Mesendoderm (in vitro differentiated cells): ENCODE measurements around the gene ADARB2.

Source experiments
- DNase-seq: peaks from one replicate; pipeline ENCODE4 v3.0.0; 2013
- H2AK5ac ChIP-seq: 2 replicates; pipeline ENCODE4 v1.6.1; 2013; ENCODE audit warnings: low read length, inconsistent platforms
- H2BK120ac ChIP-seq: 2 replicates; pipeline ENCODE4 v1.6.1; 2013; ENCODE audit warnings: low read depth, mild to moderate bottlenecking, low read length, moderate library complexity, mixed read lengths
- H2BK15ac ChIP-seq: replicated peaks from 2 replicates; pipeline ENCODE4 v1.6.1; 2013; ENCODE audit warnings: low read depth, mild to moderate bottlenecking, moderate library complexity
- H2BK5ac ChIP-seq: 2 replicates; pipeline ENCODE4 v1.6.1; 2013; ENCODE audit warnings: low read length, inconsistent platforms
- H3K18ac ChIP-seq: 2 replicates; pipeline ENCODE4 v1.6.1; 2013; ENCODE audit warnings: mild to moderate bottlenecking, low read length, mixed read lengths
- H3K23ac ChIP-seq: one replicate; pipeline ENCODE4 v1.6.1; 2013; ENCODE audit warnings: low read length
- H3K27ac ChIP-seq: 2 replicates; pipeline ENCODE4 v1.5.1; 2013; ENCODE audit warnings: low read depth, mild to moderate bottlenecking, inconsistent platforms, low read length, moderate library complexity
- H3K27me3 ChIP-seq: 2 replicates; pipeline ENCODE4 v1.6.1; 2013; ENCODE audit warnings: low read length, control low read depth, mild to moderate bottlenecking, inconsistent platforms; ENCODE audit not compliant: insufficient read depth, poor library complexity
- H3K36me3 ChIP-seq: 2 replicates; pipeline ENCODE4 v1.6.1; 2013; ENCODE audit warnings: low read length, inconsistent platforms; ENCODE audit not compliant: control insufficient read depth, insufficient read depth
- H3K4ac ChIP-seq: one replicate; pipeline ENCODE4 v1.6.1; 2013; ENCODE audit warnings: low read depth, mild to moderate bottlenecking, low read length, moderate library complexity
- H3K4me1 ChIP-seq: 2 replicates; pipeline ENCODE4 v1.6.1; 2013; ENCODE audit warnings: low read depth, low read length, inconsistent platforms; ENCODE audit not compliant: control insufficient read depth
- H3K4me2 ChIP-seq: 2 replicates; pipeline ENCODE4 v1.6.1; 2013; ENCODE audit warnings: low read length
- H3K4me3 ChIP-seq: 2 replicates; pipeline ENCODE4 v1.5.1; 2013; ENCODE audit warnings: mild to moderate bottlenecking, low read length
- H3K56ac ChIP-seq: one replicate; pipeline ENCODE4 v1.6.1; 2013; ENCODE audit warnings: low read length
- H3K79me1 ChIP-seq: 2 replicates; pipeline ENCODE4 v1.6.1; 2013; ENCODE audit warnings: low read length, inconsistent platforms
- H3K79me2 ChIP-seq: 2 replicates; pipeline ENCODE4 v1.6.1; 2013; ENCODE audit warnings: mild to moderate bottlenecking, low read length; ENCODE audit not compliant: control insufficient read depth, insufficient read depth
- H3K9ac ChIP-seq: 2 replicates; pipeline ENCODE4 v1.6.1; 2013; ENCODE audit warnings: low read length, inconsistent platforms
- H4K5ac ChIP-seq: one replicate; pipeline ENCODE4 v1.6.1; 2013; ENCODE audit warnings: low read length
- H4K8ac ChIP-seq: one replicate; pipeline ENCODE4 v1.6.1; 2013; ENCODE audit warnings: low read depth, mild to moderate bottlenecking, control low read depth, low read length, moderate library complexity
- WGBS: extraction: QIAGEN DNeasy Blood & Tissue Kit; methylation state at CpG from one replicate; pipeline ENCODE4 v1.1.7; 2013; ENCODE audit warnings: low lambda C conversion rate, missing lambda C conversion rate; ENCODE audit not compliant: insufficient coverage; ENCODE audit errors: extremely low coverage; 5-methylcytosine and 5-hydroxymethylcytosine counted together

ADARB2 gene

GRCh38 chr10:1264001-1264400 lies 473.3 kb downstream of the ADARB2 start:
- Histone ChIP-seq H4K5ac (no peak overlapping the region), H3K4me3 (no peak overlapping the region), H3K27ac (no peak overlapping the region), H4K8ac (no peak overlapping the region), H3K79me2 (no peaks in the 10 kb centered on the region), H3K9ac (no peak overlapping the region), H3K23ac (no peak overlapping the region), H2BK15ac (no peak overlapping the region), H2BK5ac (no peak overlapping the region), H3K4me2 (no peak overlapping the region), H3K4ac (no peak overlapping the region), H3K18ac (no peak overlapping the region), H3K36me3 (no peaks in the 10 kb centered on the region), H3K56ac (no peak overlapping the region), H3K79me1 (no peaks in the 10 kb centered on the region), H3K4me1 (no peaks in the 10 kb centered on the region), H2BK120ac (no peak overlapping the region), H2AK5ac (no peak overlapping the region), H3K27me3 (no peaks in the 10 kb centered on the region)
- no CpG with 5 or more reads among the region's 9 CpGs for WGBS
- DNase-seq: no peak

- no peak overlapping the region for H3K4me2 ChIP-seq
- no peak overlapping the region for H4K5ac ChIP-seq
- DNase-seq: no peak
- H3K27ac ChIP-seq: no peak overlapping the region
- no peak overlapping the region for H3K23ac ChIP-seq
- H2BK5ac ChIP-seq: no peak overlapping the region
- H3K79me2 ChIP-seq: no peaks in the 10 kb centered on the region
- no peak overlapping the region for H3K4ac ChIP-seq
- H3K79me1 ChIP-seq: no peaks in the 10 kb centered on the region
- no peak overlapping the region for H3K18ac ChIP-seq
- no peak overlapping the region for H3K4me3 ChIP-seq
- no peaks in the 10 kb centered on the region for H3K4me1 ChIP-seq
- no peak overlapping the region for H2BK15ac ChIP-seq
- no peak overlapping the region for H3K56ac ChIP-seq
- no peak overlapping the region for H2BK120ac ChIP-seq
- H4K8ac ChIP-seq: no peak overlapping the region
- no peaks in the 10 kb centered on the region for H3K36me3 ChIP-seq
- H3K27me3 ChIP-seq: no peaks in the 10 kb centered on the region
- no peak overlapping the region for H3K9ac ChIP-seq
- no peak overlapping the region for H2AK5ac ChIP-seq
- WGBS: no CpG with 5 or more reads among the region's 7 CpGs
These were observed 480.1 kb downstream of the ADARB2 start for GRCh38 chr10:1257274-1257673.

GRCh38 chr10:1256432-1256725 lies 480.9 kb downstream of the ADARB2 start:
- no peaks in the 10 kb centered on the region for H3K4me1 ChIP-seq
- no peak for DNase-seq
- H3K79me1 ChIP-seq: no peaks in the 10 kb centered on the region
- H3K9ac ChIP-seq: no peak overlapping the region
- H3K36me3 ChIP-seq: no peaks in the 10 kb centered on the region
- no peaks in the 10 kb centered on the region for H3K79me2 ChIP-seq
- H3K18ac ChIP-seq: no peak overlapping the region
- H3K4me2 ChIP-seq: no peak overlapping the region
- no peaks in the 10 kb centered on the region for H3K27me3 ChIP-seq
- no peak overlapping the region for H2BK5ac ChIP-seq
- H2BK120ac ChIP-seq: no peak overlapping the region
- H3K56ac ChIP-seq: no peak overlapping the region
- H2BK15ac ChIP-seq: no peak overlapping the region
- no CpG with 5 or more reads among the region's 4 CpGs for WGBS
- H3K23ac ChIP-seq: no peak overlapping the region
- no peak overlapping the region for H3K27ac ChIP-seq
- H2AK5ac ChIP-seq: no peak overlapping the region
- H3K4me3 ChIP-seq: no peak overlapping the region
- no peak overlapping the region for H4K8ac ChIP-seq
- H4K5ac ChIP-seq: no peak overlapping the region
- H3K4ac ChIP-seq: no peak overlapping the region

GRCh38 chr10:1255600-1256431 lies 481.5 kb downstream of the ADARB2 start:
- no CpG with 5 or more reads among the region's 10 CpGs for WGBS
- H4K8ac ChIP-seq: no peak overlapping the region
- no peak overlapping the region for H2BK120ac ChIP-seq
- H3K27me3 ChIP-seq: no peaks in the 10 kb centered on the region
- H2AK5ac ChIP-seq: no peak overlapping the region
- no peak overlapping the region for H3K23ac ChIP-seq
- H3K4ac ChIP-seq: no peak overlapping the region
- H3K79me2 ChIP-seq: no peaks in the 10 kb centered on the region
- no peak overlapping the region for H3K4me3 ChIP-seq
- H3K9ac ChIP-seq: no peak overlapping the region
- no peaks in the 10 kb centered on the region for H3K79me1 ChIP-seq
- no peak overlapping the region for H3K27ac ChIP-seq
- H3K18ac ChIP-seq: no peak overlapping the region
- no peak overlapping the region for H3K4me2 ChIP-seq
- no peak overlapping the region for H2BK15ac ChIP-seq
- H3K4me1 ChIP-seq: no peaks in the 10 kb centered on the region
- no peaks in the 10 kb centered on the region for H3K36me3 ChIP-seq
- H2BK5ac ChIP-seq: no peak overlapping the region
- no peak for DNase-seq
- no peak overlapping the region for H4K5ac ChIP-seq
- H3K56ac ChIP-seq: no peak overlapping the region

GRCh38 chr10:1255118-1255517 lies 482.2 kb downstream of the ADARB2 start:
- no peak for DNase-seq
- no peaks in the 10 kb centered on the region for H3K4me1 ChIP-seq
- H3K36me3 ChIP-seq: no peaks in the 10 kb centered on the region
- H4K8ac ChIP-seq: no peak overlapping the region
- H2BK120ac ChIP-seq: no peak overlapping the region
- no peaks in the 10 kb centered on the region for H3K79me1 ChIP-seq
- no peak overlapping the region for H2BK5ac ChIP-seq
- no CpG with 5 or more reads among the region's 9 CpGs for WGBS
- H3K23ac ChIP-seq: no peak overlapping the region
- no peak overlapping the region for H2AK5ac ChIP-seq
- H3K27me3 ChIP-seq: no peaks in the 10 kb centered on the region
- no peak overlapping the region for H3K56ac ChIP-seq
- H3K4ac ChIP-seq: no peak overlapping the region
- no peak overlapping the region for H2BK15ac ChIP-seq
- H3K18ac ChIP-seq: no peak overlapping the region
- H3K79me2 ChIP-seq: no peaks in the 10 kb centered on the region
- H3K4me3 ChIP-seq: no peak overlapping the region
- H3K4me2 ChIP-seq: no peak overlapping the region
- no peak overlapping the region for H4K5ac ChIP-seq
- H3K9ac ChIP-seq: no peak overlapping the region
- H3K27ac ChIP-seq: no peak overlapping the region
